Measurements from ENCODE around the gene SMARCAL1.

SMARCAL1 gene

DNA sequence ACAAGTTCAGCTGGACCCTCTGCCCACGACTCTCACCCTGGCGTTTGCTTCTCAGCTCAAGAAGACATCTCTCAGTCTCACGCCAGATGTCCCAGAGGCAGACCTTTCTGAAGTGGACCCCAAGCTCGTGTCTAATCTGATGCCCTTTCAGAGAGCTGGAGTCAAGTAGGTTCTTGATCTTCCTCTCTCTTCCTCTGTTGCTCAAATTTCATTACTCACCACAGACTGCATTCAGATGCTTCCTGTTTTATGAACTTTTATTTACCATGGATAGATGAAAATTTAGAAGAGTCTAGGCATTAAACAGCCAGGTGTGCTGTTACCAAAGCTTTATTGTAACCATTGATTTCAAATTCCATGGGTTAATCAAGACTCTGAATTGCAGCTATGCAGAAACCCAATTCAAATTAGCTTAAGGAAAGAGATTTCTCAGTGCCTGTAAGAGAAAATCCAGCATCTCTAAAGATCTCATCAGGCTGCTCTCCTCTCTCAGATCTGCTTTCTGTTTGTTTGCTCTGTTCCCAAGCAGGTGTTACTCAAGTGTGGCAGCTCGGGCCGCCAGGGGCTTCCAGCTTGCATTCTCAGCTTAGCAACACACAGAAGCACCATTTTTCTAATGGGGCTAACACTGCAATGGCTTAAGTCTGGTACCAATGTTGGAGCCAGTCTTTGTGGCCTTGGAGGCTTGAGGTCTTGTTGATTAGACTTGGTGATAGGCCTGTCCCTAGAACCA lies 16.5 kb downstream of the SMARCAL1 start:
- DNase-seq: no peak

DNA sequence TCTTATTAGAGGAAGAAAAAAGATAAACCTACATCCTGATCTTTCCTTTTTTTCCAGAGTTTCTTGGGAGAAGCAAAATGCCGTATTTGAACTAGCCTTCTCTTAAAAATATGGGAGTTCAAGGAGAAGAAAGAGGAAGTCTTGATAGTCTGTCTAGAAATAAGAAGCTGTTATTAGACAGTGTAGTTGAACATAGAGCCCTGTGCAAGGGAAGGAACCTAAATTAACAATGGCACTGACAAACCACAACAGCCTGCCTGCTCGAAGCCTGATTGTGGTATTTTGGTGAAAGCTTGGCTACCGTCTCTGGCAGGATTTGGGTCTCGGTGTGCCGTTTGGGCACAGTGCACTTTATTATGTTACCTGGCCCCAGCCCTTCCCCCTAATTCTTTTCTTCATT lies 17.1 kb downstream of the SMARCAL1 start:
- DNase-seq: no peak

DNA sequence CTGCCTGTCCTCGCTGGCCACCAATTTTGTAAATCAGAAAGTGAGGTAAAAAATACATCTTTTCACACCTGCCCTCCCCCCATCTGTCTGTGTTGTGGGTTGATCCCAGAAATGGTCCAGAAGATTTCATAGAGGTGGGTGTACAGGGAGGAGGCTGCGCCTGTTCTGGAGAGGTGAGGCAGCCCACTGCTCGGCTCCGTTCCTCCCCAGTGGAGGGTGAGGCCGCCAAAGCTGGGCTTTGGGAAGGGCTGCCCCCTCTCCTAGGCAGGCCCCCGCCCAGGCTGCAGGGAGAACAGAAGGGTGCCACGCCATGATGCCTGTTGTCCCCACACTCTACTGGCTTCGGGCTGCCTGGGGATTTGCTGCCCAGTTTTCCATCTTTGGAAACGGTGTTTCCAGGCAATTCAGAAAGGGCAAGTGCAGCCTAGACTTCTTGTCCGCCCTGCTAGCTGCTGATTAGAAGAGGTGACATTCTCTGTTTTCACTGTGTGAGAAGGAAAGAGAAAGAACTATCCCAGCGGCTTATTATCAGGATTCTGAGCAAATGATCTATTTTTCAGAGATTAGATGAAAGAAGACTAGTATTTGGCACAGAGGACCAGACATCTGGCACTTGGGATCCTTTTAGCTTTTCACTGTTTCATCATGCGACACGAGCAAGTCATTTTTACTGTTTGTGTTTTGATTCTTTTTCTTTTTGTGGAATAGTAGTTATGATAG lies 18.7 kb downstream of the SMARCAL1 start:
- DNase-seq: no peak

DNA sequence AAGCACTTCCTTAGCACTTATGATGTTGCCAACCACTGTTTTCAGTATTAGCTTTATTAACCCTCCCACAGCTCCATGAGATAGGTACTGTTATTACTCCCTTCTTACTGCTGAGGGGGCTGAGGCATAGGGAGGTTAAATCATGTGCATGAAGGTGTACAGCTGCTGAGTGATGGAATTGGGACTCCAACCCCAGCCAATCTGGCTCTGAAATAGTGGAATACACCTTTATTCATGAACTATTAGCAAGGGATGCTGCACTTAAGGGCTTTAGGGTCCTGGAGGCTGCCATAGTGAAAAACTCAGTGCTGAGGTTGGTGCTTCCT lies 19.2 kb downstream of the SMARCAL1 start:
- no peak for DNase-seq

DNA sequence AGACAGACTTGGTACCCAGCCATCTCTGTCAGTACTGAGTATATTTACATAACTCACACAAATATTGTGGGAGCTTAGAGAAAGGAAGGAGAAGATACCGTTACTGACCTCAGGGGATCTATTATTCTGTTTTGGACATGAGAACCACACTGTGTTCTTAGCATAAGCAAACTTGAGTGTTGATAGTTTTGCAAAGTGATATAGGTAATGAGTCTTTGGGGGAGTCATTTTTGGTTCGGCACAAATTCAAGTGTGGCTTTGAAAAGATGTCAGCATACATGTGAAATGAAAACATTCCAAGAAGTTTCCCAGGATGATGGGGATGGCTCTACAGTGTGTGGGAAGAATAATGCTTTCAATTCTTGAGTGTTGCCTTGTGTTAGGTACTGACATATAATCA lies 24.1 kb downstream of the SMARCAL1 start:
- no peak for DNase-seq

DNA sequence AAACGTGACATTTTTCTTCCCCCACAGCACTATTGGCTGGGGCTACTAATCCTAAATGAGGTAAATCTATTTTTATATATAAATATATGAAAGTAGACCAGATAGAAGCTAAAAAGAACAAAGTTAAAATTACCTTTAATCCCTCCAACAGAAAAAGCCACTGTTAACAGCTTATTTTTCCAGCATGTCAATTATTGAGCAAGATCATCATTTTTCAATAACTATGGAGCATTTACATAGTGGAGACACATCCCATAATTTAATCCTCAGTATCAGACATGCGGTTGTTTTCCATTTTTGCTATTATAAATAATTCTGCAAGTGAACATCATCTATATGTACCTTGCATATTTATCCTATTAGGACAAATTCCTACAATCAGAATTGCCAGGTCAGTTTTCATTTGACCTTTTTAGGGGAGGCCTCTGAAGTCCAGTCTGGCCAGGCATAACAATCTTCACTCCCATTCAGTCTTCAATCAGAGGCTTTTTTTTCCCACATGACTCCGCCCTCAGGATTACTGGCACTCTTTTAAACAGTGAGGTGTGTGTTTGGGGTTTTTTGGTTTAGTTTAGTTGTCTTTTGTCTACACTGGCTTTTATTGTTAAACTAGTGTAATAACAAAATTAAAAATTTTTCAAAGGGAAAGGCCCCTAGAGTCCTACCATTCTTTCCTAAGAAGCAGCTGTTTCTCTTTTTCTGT lies 29.2 kb downstream of the SMARCAL1 start:
- no peak for DNase-seq

DNA sequence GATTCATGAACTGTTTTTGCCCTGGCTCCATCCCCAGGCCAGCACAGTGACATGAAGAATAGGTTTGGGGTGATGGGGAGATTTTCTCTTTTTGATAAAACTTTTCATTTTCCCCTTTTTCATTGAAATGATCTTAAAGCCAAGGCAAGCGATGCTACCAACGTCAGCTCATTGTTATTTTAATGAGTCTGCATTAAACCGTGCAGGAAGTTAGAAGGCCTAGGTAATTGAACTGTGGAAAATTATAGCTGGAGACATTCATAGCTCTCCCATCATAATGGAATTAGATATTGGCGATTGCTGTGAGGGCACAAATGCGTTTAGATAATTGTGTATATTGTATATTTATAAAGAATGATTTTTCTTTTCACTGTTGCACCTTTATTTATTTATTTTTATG lies 33.2 kb downstream of the SMARCAL1 start:
- no peak for DNase-seq

DNA sequence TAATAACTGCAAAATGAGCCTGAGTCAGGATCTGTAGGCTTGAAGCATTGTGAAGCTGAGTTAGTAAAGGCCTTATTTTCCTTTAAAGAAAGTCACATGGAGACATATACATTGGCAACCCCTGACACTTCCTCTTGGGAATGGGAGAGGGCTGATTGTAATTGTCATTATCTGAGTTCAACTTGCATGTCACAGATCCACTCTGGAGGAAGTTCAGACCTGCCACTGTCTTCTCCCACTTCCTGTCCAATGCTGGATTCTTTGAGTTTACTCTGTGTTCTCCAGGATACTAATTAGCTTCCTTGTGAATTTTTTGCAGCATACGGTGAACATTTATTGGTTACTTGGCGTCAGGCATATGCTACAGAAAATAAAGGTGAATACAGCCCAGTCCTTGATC lies 34.1 kb downstream of the SMARCAL1 start:
- DNase-seq: no peak

DNA sequence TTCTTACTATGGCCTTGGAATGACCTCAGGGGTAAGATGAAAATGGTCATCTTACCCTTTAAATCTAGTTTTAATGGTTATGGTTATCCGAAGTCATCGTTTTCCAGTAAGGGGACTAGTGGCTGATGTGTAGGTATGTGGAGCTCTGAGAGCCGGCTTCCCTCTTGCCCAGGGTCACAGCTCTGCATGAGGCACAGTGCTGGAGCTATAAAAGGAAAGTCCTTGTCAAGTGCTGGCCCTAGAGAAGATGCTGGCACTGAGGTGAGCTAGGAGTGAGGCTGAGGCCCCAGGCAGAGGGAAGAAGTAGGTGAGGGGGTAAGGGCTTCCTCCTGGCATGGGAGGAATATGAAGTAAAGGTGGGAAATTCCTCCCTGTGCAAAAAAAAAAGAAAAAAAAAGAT lies 35.0 kb downstream of the SMARCAL1 start:
- no peak for DNase-seq

DNA sequence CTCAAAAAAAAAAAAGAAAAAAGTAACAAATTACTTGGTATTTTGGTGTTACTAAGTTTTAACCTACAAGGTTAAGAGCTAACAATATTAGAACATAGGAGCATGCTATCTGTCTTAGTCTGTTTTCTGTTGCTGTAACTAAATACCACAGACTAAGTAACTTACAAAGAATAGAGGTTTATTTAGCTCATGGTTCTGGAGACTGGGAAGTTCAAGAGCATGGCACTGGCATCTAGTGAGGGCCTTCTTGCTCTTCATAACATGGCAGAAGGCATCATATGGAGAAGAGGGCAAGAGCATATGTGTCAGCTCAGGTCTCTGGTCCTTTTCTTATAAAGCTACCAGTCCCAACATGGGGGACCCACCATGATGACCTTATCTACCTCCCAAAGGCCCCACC lies 36.5 kb downstream of the SMARCAL1 start:
- no peak for DNase-seq

DNA sequence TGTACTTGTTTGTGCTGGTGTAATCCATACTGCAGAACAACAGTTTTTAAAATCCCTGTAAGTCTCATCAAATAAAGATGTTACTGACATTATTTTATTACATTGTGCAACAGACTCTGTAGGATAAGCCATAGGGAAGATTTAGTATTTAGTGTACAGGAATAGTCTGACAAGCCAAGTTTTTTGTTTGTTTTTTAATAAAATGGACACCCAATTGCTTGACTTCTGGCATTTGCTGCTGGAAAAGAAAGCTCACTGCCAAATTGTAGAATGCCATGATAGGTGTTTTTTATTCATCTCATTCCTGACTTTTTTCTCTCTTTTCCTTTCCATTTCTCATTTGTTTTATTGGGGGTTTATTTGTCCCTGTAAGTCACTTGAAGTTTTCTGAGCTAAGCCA lies 38.1 kb downstream of the SMARCAL1 start:
- DNase-seq: no peak

DNA sequence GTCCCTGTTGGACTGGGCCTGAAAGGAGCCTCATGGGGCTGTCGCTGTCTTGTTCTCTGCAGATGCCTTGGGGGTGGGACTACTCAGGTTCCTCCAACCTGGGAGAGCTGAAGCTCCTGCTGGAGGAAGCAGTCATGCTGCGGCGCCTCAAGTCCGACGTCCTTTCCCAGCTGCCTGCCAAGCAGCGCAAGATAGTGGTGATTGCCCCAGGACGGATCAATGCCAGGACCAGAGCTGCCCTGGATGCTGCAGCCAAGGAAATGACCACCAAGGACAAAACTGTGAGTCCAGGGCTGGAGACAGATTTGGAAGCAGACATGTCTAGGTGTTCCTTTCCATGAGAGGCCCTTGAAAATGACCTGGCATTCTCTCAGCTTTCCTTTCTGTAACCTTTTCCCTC lies 38.5 kb downstream of the SMARCAL1 start:
- DNase-seq: no peak

DNA sequence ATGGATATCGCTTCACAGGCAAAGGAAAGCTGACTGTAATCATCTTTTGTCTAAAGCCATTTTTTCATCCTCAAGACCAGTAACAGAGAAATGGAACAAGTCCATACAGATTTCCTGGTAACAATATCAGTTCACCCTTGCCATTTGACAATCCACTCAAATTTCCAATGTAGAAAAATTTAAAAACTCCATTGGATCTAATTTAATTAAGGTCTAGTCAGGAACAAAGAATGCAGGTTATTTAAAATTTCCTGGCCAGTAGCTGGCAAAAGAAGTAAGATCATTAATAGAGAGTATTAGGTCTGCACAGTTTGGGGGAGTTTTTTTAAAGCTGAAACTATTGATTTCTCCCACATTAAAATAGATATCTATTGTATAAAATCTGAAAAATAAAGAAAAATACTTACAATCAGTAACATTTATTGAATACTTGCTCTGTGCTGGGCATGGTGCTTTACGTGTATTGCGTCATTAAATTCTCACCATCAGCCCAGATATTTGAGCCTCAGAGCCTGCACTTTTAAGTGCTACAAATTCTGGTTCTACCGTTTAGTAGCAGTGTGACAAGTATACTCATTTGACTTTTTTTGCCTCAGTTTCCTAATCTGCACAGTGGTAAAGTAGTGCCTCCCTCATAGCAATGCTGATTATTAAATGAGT lies 41.8 kb downstream of the SMARCAL1 start:
- no peak for DNase-seq

DNA sequence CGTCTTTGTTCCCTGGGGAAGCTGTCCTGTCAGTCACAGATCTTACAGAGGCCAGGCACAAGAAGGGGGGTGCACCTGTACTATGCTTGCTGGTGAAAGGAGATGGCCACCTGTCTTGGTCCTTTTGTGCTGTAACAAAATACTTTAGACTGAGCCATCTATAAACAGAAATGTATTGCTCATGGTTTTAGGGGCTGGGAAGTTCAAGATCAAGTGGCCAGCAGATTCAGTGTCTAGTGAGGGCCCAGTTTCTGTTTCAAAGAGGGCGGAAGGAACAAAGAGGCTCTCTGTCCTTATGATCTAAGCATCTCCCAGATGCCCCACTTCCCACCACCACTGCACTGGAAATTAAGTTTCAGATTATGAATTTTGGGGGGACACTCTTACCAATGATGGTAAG lies 50.9 kb downstream of the SMARCAL1 start:
- DNase-seq: no peak

DNA sequence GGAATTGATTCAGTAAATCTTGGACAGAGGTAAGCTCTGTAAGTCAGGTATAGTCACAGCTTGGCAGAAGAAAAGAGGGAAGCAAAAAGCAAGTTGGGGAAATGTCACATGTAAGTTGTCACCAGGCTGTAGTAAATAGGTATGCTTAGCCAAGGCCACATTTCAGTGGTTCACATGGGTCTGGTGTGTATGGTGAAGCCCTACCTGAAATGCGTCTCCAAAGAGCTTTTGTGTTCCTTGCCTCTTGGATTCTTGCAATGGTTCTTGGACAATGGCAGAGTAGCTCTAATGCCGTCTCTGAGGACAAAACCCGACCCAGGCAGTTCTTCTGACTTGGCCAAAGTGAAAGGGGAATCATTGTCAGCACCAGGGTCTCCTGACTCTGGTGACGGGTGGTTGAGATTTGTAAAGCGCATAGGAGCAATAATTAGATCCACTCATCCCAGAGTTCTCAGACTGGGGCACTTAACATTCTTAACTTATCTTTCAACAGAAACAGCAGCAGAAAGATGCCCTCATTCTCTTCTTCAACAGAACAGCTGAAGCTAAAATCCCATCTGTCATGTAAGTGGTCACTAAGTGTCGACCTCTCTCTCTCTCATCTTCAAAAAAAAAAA lies 51.9 kb downstream of the SMARCAL1 start:
- no peak for DNase-seq

DNA sequence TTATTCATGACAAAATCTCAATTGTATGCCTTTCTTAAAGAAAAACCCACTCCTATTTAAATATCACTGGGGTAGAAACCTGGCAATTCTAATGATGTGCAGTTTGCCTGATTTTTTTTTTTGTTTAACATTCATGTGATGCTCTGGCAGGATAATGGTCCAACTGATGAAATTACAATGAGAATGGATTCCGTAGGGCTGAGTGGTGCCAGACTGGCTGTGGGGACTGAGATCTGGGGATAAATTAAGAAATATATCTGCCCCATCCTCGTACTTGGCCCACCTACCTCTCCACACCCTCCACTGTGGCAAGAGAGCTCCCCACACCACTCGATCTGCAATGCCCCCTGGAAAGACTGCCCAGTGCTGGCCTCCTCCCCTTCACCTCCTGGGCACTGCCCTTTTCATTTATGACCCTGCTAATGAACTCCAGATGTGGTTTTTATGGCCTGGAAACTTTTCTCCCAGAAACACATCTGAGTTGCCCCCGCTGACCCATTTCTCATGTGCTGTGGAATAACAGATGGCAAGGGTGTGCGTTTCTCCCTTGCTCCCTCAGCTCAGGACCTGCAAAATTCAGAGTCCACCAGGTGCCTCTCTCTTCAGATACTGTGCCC lies 53.4 kb downstream of the SMARCAL1 start:
- no peak for DNase-seq

DNA sequence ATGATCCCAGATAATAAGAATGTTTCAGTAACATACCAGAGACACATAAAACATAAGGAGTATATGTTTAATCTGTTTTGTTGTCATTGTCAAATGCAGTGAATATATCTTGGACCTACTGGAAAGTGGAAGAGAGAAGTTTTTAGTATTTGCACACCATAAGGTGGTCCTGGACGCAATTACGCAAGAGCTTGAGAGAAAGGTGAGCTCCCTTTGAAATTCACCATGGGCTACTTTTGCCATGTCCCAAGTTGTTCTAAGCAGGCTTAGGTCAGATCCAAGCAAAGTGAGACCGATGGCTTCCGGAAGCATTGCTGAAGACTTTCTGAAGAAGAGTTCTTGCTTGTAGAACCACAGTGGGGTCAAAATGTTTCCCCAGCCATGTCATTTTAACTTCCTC lies 55.6 kb downstream of the SMARCAL1 start:
- no peak for DNase-seq

DNA sequence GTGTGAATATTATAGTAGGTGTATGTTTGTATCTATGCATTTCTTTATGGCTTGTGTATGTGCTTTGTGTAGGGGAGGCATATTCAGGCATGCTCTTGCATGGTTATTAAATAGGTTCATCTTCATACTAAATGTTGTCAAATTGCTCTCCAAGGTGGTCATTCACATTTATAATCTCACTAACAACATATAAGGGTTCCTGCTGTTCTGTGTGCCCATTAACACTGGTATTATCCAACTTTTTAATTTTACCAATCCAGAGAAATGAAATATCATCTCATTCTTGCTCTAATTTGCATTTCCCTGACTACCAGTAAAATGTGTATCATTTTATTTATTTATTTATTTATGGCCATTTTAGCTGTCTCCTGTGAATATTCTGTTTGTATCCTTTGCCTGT lies 57.4 kb downstream of the SMARCAL1 start:
- no peak for DNase-seq

DNA sequence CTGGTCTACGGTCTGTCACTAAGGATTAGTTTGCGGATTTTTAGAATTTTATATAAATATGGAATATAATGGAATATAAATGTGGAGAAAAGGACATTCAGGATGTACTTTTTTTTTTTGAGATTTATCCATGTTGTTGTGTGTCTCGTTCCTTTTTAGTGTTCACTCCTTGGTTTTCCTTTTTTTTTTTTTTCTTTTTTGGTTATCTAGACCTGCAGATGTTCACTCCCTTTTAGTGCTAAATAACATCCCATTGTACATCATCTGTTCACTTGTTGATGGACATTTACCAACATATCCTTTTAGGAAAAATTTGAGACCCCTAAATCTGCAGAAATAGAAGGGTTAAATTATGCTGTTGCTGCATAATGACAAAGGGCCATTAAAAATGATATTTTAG lies 60.9 kb downstream of the SMARCAL1 start:
- no peak for DNase-seq

DNA sequence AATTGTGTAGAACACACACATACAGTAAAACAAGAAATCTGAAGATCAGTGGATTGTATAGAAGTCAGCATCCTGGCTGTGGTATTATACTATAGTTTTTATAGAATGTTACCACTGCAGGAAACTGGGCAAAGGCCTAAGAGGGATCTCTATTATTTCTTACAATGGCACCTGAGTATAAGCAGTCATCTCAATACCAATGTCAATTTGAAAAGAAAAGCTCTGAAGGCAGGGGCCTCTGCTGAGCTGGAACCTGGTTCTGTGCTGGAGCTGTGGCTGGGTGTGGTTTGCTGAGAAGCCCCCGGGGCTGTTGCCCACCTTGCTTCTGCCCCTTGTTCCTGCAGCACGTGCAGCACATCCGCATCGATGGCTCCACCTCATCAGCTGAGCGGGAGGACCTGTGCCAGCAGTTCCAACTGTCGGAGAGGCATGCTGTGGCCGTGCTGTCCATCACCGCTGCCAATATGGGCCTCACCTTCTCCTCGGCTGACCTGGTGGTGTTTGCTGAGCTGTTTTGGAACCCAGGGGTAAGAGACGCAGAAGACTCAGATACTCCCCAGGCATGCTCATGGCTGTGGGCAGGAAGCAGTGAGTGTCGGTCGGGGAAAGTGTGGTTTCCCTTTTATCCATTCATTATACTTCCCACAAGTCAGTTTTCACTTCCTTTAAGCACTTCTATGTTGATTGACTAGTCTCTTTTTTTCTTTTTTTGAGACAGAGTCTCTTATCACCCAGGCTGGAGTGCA lies 62.8 kb downstream of the SMARCAL1 start:
- DNase-seq: no peak

DNA sequence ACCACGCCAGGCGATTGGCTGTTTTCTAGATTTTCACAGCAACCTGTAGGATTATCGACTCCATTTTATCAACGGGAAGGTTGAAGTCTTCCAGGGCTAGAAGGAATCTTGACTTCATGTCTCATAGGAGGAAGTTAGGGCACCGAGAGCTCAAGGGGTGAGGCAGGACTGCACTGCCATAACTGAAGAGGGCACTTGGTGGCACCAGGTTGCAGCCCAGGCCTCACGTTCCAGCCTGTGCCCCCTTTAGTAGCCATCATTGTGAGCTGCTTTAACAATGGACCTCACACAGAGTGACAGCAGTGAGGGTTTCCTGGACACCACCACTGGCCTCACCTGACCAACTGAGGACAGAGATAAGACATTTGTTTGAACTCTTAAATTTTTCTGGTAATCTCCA lies 63.5 kb downstream of the SMARCAL1 start:
- DNase-seq: no peak
